Astrocyte of the cerebellum (primary cell): ENCODE results near the gene EYS.

Experiments used
- DNase-seq: peaks from one replicate; pipeline ENCODE4 v3.0.0-alpha.2; 2011; ENCODE audit warnings: low read depth
- H3K4me3 ChIP-seq: 2 replicates; pipeline ENCODE4 v1.5.1; 2011; ENCODE audit warnings: mild to moderate bottlenecking, low read depth, low read length, moderate library complexity
- in situ Hi-C: cut with HindIII; loops from 2 replicates; pipeline ENCODE4 v1.10.0; 2017; ENCODE audit warnings: low sequenced_read_pairs
- TF ChIP-seq, protein P1 (sequence below): IDR thresholded peaks from 2 replicates; pipeline ENCODE4 v1.5.1; 2012; ENCODE audit warnings: low read length, low read depth, moderate library complexity, mild to moderate bottlenecking; ENCODE audit errors: missing control alignments

Gene EYS

DNA sequence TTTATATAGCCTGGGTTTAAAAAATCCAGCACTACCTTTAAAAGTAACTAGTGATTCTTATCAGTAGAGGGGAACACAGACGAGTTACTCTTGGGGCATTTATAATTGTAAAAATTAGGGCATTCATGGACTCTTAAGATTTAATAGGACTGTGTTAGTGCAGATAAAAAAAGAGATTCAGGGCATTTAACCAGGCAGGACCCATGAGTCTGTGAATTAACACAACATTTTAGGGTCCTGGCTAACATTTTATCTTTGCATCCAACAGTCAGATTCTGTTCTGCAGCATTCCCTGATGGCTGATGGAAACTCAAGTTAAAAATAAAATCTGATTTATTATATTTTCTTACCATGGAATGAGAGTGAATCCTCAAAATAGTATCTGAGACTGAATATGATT is 1297.1 kb downstream of the EYS start:
- H3K4me3 ChIP-seq: no peak overlapping the region
- TF ChIP-seq, protein P1, sequence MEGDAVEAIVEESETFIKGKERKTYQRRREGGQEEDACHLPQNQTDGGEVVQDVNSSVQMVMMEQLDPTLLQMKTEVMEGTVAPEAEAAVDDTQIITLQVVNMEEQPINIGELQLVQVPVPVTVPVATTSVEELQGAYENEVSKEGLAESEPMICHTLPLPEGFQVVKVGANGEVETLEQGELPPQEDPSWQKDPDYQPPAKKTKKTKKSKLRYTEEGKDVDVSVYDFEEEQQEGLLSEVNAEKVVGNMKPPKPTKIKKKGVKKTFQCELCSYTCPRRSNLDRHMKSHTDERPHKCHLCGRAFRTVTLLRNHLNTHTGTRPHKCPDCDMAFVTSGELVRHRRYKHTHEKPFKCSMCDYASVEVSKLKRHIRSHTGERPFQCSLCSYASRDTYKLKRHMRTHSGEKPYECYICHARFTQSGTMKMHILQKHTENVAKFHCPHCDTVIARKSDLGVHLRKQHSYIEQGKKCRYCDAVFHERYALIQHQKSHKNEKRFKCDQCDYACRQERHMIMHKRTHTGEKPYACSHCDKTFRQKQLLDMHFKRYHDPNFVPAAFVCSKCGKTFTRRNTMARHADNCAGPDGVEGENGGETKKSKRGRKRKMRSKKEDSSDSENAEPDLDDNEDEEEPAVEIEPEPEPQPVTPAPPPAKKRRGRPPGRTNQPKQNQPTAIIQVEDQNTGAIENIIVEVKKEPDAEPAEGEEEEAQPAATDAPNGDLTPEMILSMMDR: no peak
- in situ Hi-C loops: no loop called here
- no peak for DNase-seq

DNA sequence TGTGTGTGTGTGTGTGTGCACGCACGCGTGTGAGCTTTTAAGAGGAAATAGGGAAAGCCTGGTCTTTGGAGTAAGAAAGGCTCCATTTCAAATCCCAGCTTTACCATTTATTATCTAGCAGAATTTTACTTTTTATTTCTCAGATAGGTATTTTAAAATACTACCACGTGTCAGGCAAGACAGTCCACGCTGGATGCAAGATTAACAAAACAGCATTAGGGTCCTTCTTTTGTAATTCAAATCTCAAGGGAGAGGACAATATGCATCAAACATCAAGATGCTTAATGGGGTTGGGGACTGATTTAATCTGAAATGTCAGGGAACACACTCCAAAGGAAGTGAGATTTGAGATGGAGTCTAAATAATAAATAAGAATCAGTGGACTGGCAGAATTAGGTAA is 1302.6 kb downstream of the EYS start:
- no peak overlapping the region for H3K4me3 ChIP-seq
- in situ Hi-C loops: no loop called here
- TF ChIP-seq, protein P1: no peak
- DNase-seq: no peak

DNA sequence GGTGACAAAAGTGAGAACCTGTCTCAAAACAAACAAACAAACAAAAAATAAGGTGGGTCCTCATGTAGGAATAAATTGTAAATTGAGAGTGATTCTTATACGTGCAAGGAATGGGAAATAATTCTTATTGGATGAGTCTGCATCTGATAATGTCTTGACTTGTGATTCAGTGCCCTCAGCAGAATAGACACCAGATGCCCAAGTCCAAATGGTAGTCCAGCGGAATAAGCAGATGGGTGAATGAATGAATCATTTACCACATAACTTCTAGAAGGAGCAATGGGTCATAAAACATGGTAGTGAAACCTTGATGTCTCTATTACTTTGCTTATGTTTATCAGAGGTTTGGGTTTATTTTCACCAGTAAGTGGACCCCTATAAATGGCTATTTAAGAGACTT is 1323.7 kb downstream of the EYS start:
- H3K4me3 ChIP-seq: no peak overlapping the region
- in situ Hi-C loops: no loop called here
- no peak for DNase-seq
- TF ChIP-seq, protein P1: no peak

DNA sequence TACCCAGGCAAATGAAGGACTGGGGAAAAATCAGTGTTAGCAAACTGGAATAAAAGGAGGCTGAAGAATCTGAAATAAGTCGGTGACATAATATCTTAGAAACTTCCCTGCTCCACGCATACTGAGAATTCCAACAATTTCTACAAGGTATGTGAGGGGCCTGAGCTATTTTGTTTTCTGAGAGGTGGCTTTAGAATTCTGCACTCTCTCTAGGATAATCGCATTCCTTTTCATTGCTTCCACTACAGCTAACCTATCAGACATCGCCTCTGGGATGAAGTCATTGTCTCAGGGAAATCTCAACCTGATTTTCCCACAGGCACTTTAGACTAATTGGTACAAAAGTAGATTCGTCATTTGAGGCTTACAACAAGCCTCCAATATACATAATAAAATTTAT is 1330.6 kb downstream of the EYS start:
- in situ Hi-C loops: no loop called here
- no peak overlapping the region for H3K4me3 ChIP-seq
- no peak for DNase-seq
- TF ChIP-seq, protein P1: no peak

DNA sequence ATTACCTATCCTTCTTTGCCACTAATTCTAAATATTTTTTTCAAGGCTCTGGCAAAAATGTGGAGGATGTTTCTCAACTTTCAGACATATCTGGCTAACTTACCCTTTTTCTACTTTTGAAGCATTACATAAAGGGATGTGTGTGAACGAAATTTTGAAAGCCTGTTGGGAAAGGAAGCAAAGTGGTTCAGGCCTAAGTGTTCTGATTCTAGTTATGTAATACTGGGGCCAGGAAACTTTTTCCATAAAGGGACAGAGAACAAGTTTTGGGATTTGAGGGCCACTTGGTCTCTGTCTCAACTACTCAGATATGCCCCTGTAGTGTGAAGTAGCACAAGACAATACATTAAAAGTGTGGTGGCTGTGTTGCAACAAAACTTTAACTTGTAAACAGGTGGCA is 1349.6 kb downstream of the EYS start:
- H3K4me3 ChIP-seq: no peak overlapping the region
- in situ Hi-C loops: no loop called here
- TF ChIP-seq, protein P1: no peak
- DNase-seq: no peak

DNA sequence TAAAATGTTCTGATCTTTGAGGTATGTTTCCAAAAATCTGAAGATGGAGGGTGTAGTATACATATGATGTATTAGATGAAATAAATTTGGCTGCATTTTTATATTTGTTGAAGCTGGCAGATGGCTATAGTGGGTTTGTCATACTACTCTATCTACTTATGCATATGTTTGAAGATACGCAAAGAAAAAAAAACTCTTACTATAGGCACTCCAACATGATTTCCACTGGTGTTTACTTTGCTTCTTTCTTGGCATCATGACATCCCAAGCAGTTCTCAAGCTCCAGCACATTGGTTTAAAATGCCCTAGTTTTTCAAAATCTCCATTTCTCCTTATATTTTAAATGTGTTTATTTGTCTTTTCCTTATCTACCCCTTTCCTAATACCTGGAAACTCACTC is 1359.6 kb downstream of the EYS start:
- in situ Hi-C loops: no loop called here
- DNase-seq: no peak
- no peak overlapping the region for H3K4me3 ChIP-seq
- TF ChIP-seq, protein P1: no peak

DNA sequence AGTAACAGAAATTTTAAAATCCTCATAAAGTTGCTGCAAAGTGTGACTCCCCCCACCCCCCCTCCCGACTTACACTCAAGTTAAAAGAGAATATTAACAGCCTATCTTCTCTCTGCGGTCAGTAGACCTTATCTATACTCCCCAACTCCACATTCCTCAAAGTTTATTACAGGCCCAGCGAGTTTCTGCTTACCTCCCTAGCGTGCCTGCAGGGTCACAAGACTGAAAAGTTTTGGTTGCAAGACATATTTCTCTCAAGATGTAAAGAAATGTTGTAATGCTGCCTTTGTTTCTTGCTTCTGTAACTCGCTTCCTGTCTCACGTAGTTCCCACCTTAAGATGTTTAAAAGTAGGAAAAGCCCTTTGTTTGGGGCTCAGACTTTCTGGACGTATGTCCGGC is 1371.8 kb downstream of the EYS start:
- no peak for DNase-seq
- H3K4me3 ChIP-seq: no peak overlapping the region
- in situ Hi-C loops: no loop called here
- TF ChIP-seq, protein P1: no peak
